ENCODE data around the gene STIP1.

The STIP1 gene

GRCh38 chr11:64223001-64223651, 37.2 kb downstream of the STIP1 start:
- DNase-seq (ENCODE audit: low spot score), result no peak

GRCh38 chr11:64224151-64224890, 38.4 kb downstream of the STIP1 start:
- no peak for DNase-seq (ENCODE audit: low spot score)

GRCh38 chr11:64224891-64225607, 39.1 kb downstream of the STIP1 start:
- no peak for DNase-seq (ENCODE audit: low spot score)

GRCh38 chr11:64225608-64226506, 39.9 kb downstream of the STIP1 start, which contains the start of the genes NUDT22 and TRPT1:
Gene NUDT22, plus strand, starts transcription at chr11:64226274. Its CDS starts 379 bp downstream, at chr11:64226653.
Gene TRPT1, minus strand, starts transcription at chr11:64226186. Its CDS starts 326 bp downstream, at chr11:64225860.
- peak; percentile 86 for DNase-seq (ENCODE audit: low spot score)

- peak; percentile 53 for DNase-seq (ENCODE audit: low spot score)
Measured at GRCh38 chr11:64226507-64227051, 40.6 kb downstream of the STIP1 start.

- DNase-seq (ENCODE audit: low spot score), result no peak
Measured at GRCh38 chr11:64227405-64227956, 41.5 kb downstream of the STIP1 start.

GRCh38 chr11:64229090-64229743, 43.2 kb downstream of the STIP1 start:
- DNase-seq (ENCODE audit: low spot score), result no peak

GRCh38 chr11:64229744-64230170, 43.8 kb downstream of the STIP1 start:
- DNase-seq (ENCODE audit: low spot score), result no peak

- peak; percentile 88 for DNase-seq (ENCODE audit: low spot score)
Measured at GRCh38 chr11:64230171-64230984, 44.4 kb downstream of the STIP1 start, which contains the start of gene DNAJC4. Gene DNAJC4, plus strand, starts transcription at chr11:64230548. Its CDS starts 307 bp downstream, at chr11:64230855.

GRCh38 chr11:64230985-64231365, 45.0 kb downstream of the STIP1 start:
- DNase-seq (ENCODE audit: low spot score), result no peak

GRCh38 chr11:64231546-64231945, 45.6 kb downstream of the STIP1 start:
- no peak for DNase-seq (ENCODE audit: low spot score)

- no peak for DNase-seq (ENCODE audit: low spot score)
Measured at GRCh38 chr11:64232182-64232966, 46.4 kb downstream of the STIP1 start.

- DNase-seq (ENCODE audit: low spot score), result no peak
Measured at GRCh38 chr11:64232967-64233315, 47.0 kb downstream of the STIP1 start.

GRCh38 chr11:64233913-64234586, 48.1 kb downstream of the STIP1 start, which contains the start of gene VEGFB:
Gene VEGFB, plus strand, starts transcription at chr11:64234584. Its CDS starts 250 bp downstream, at chr11:64234834.
- DNase-seq (ENCODE audit: low spot score), result peak; percentile 74

GRCh38 chr11:64234647-64235379, 48.8 kb downstream of the STIP1 start:
- peak; percentile 43 for DNase-seq (ENCODE audit: low spot score)

- DNase-seq (ENCODE audit: low spot score), result no peak
Measured at GRCh38 chr11:64235437-64236161, 49.6 kb downstream of the STIP1 start.

- DNase-seq (ENCODE audit: low spot score), result no peak
Measured at GRCh38 chr11:64237484-64237951, 51.5 kb downstream of the STIP1 start.

All from CD4-positive, alpha-beta T cell treated with Interleukin-2 at 100 ng/mL for 4 hours (primary cell).